ENCODE measurements around the gene KRTAP5-8.
"Not testable (repeated sequence)": the region's sequence is repeated elsewhere in the genome, so short reads cannot be mapped to it uniquely, and the experiment has no call there.

GRCh38 chr11:71585673-71586072 is 47.8 kb downstream of the KRTAP5-8 start:
- TF ChIP-seq, protein P1, sequence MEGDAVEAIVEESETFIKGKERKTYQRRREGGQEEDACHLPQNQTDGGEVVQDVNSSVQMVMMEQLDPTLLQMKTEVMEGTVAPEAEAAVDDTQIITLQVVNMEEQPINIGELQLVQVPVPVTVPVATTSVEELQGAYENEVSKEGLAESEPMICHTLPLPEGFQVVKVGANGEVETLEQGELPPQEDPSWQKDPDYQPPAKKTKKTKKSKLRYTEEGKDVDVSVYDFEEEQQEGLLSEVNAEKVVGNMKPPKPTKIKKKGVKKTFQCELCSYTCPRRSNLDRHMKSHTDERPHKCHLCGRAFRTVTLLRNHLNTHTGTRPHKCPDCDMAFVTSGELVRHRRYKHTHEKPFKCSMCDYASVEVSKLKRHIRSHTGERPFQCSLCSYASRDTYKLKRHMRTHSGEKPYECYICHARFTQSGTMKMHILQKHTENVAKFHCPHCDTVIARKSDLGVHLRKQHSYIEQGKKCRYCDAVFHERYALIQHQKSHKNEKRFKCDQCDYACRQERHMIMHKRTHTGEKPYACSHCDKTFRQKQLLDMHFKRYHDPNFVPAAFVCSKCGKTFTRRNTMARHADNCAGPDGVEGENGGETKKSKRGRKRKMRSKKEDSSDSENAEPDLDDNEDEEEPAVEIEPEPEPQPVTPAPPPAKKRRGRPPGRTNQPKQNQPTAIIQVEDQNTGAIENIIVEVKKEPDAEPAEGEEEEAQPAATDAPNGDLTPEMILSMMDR (IDR thresholded peaks at IDR 0.05), result not testable (repeated sequence)
- TF ChIP-seq, protein P2, sequence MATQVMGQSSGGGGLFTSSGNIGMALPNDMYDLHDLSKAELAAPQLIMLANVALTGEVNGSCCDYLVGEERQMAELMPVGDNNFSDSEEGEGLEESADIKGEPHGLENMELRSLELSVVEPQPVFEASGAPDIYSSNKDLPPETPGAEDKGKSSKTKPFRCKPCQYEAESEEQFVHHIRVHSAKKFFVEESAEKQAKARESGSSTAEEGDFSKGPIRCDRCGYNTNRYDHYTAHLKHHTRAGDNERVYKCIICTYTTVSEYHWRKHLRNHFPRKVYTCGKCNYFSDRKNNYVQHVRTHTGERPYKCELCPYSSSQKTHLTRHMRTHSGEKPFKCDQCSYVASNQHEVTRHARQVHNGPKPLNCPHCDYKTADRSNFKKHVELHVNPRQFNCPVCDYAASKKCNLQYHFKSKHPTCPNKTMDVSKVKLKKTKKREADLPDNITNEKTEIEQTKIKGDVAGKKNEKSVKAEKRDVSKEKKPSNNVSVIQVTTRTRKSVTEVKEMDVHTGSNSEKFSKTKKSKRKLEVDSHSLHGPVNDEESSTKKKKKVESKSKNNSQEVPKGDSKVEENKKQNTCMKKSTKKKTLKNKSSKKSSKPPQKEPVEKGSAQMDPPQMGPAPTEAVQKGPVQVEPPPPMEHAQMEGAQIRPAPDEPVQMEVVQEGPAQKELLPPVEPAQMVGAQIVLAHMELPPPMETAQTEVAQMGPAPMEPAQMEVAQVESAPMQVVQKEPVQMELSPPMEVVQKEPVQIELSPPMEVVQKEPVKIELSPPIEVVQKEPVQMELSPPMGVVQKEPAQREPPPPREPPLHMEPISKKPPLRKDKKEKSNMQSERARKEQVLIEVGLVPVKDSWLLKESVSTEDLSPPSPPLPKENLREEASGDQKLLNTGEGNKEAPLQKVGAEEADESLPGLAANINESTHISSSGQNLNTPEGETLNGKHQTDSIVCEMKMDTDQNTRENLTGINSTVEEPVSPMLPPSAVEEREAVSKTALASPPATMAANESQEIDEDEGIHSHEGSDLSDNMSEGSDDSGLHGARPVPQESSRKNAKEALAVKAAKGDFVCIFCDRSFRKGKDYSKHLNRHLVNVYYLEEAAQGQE (IDR thresholded peaks at IDR 0.05; ENCODE audit: insufficient read depth in 1 of 2, low read depth in 2 of 2, low read length in 1 of 2), result not testable (repeated sequence)
